Hematopoietic multipotent progenitor cell treated with erythropoietin and hydrocortisone succinate and interleukin-3 and kit ligand, for 6 days (in vitro differentiated cells): Measurements from ENCODE around the gene NR5A2.

Experiments
- DNase-seq: peaks from one replicate; pipeline ENCODE4 v3.0.0-alpha.2; 2015

The NR5A2 gene

DNA sequence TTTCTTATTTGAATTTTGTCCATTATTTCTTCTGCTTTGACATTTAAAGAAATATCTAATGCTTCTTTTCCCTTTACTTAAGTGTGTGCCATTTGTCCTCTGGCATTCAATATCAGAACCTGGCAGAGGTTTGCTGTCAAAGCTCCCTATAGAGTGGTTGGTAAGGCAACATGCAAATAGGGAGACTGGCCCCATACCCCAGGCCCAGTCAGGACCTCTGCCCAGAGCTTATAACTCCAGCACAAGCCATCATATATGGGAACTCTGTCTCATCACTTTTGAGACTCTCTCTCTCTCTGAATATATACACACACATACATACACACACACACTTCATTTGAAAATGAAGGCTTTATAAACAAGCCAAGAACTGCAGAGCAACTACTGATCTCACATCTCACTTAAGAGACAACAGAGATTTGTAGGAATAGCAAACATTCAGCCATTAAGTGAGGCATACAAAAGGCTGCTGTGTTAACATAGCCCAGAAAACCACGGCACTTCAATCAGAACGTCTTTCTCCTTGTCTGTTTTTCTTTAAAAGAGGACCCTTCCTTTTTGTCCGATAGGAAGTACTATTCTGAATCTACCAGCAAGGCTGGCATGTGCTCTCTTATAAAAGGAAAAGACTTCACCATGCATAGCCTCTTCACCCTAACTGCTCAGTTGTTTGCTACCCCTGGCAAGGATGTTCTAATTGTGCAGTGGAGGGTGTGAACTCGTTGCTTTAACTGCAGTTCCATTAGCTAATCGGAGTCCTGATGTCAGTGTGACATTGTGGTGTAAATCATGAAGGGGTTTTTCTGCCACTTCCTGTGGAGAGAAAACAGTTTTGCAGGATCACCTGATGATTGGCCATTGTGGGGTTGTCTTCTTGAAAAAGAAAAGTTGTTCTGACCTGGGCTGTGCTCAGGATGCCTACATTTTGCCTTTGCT lies 101.7 kb downstream of the NR5A2 start:
- DNase-seq = no peak

DNA sequence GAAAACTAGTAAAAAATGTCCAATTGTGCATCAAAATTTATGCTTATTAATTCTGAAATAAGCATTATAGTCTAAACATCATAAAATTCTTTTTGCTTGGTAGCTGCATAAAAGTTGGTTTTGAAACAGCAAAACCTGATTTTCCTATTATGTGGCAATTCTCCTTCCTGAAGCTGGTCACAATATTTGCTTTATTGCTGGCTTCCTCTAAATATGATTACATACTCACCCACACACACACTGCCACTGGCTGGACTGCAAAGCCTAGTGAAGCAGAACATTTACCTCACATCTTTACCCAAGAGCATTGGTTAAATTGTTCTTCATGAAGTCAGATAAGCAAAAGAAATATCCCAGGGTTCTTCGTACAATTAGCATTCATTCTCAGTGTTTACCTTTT lies 103.0 kb downstream of the NR5A2 start:
- DNase-seq = peak; percentile 20

DNA sequence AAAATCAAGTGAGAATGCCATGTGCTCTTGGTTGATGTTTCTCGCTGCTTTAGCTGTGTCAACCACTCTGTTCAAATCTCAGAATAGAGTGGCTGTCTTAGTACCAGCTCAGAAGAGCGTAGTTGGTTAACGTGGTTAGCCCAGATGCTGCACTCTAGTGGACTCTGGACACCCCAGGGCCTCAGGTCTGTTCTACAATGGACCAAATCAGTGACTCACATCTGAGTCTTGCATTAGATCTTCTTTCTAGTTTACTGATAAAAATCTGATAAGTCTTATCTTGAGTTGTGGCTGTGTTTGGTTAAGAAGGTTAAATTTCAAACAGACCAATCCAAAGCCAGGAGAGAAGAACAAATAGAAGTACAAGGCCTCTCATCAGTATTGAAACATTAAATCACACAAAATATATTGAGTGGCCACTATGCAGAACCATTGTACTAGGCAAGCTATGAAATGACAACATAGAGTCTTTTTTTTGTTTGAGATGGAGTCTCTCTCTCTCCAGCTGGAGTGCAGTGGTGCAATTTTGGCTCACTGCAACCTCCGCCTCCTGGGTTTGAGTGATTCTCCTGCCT lies 104.1 kb downstream of the NR5A2 start:
- DNase-seq = peak; percentile 64

DNA sequence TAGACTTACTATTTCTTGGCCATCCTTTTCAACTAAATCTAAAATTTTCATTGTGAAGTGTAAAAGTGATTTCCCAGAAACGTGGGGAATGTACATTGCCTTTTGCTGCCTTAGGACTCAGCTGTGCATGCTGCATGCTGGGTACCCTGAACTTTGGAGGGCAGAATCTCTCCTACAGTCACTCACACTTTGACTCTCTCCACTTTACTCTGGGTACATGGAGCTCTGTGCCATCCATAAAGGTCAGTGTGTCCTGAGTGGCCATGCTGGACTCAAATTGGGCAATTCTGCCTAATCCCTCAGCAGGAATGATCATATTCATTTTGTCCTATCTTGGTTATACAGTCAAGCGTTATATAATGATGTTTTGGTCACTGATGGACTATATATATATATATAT lies 105.6 kb downstream of the NR5A2 start:
- no peak for DNase-seq

DNA sequence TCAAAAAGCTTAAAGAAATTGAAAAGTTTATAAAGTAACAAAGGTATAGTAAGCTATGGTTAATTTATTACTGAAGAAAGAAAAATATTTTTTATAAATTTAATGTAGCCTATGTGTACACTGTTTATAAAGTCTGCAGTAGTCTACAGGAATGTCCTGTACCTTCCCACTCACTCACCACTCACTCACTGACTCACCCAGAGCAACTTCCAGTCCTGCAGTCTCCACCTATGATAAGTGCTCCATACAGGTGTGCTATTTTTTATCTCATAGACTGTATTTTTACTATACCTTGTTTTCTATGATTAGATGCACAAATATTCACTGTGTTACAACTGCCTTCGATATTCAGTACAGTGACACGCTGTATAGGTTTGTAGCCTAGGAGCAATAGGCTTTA lies 106.6 kb downstream of the NR5A2 start:
- DNase-seq = no peak

DNA sequence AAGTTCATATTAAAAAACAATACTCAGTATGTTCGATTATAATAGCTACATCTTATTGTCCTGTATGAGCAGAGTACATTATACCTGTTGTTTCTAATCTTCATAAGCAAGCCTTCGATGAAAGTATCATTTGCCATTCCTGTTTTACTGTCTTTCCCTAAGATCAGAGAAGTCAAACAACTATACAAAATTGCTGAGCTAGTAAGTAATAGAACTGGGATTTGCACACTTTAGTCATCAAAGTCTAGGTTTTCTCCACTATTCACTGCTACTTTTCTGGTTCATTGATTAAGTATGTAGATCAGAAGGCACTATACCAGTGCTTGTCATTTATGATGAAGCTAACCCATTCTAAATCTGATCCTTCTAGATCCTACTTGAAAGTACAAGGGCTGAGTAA lies 108.9 kb downstream of the NR5A2 start:
- DNase-seq = no peak

DNA sequence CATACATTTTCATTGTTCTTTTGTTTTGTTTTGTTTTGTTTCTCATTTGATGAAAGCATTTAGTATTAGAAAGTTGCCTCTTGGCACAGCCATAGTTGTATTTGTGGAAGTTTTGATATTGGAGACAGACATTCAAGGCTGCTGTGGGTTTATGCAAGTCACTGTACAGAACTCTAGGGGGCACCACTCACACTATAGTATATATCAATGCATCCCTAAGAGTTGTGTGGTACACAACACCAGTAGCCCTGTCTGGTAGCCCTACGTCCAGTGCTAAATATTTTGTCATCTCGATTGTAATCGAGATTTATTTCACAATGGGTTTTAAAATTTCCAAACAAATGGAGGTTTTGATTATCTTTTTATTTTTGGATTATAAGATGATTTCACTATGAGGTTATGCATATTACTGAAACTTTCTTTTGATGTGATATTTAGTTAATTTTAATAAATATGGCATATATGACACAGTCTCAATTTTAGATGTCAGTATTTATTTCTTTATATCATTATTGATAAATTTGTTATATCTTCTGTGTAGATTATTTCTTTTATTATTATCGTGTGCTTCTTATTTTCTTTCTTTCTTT lies 112.2 kb downstream of the NR5A2 start:
- DNase-seq = peak; percentile 89

DNA sequence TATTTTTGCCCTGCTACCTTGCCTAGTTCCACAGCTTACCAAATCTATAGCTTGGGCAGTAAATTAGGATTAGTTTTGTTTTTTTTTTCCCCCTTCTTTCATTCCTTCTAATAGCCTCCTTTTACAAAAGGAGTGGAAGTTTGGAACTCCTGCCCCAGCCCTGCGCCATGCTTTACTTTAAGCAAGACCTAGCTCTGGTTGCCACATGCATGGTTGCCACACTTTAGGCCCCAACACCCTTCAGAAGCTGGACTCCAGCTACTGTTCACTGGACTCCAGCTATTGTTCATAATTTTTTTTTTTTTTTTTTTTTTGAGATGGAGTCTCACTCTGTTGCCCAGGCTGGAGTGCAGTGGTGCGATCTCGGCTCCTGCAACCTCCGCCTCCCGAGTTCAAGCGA lies 115.8 kb downstream of the NR5A2 start:
- DNase-seq = no peak

DNA sequence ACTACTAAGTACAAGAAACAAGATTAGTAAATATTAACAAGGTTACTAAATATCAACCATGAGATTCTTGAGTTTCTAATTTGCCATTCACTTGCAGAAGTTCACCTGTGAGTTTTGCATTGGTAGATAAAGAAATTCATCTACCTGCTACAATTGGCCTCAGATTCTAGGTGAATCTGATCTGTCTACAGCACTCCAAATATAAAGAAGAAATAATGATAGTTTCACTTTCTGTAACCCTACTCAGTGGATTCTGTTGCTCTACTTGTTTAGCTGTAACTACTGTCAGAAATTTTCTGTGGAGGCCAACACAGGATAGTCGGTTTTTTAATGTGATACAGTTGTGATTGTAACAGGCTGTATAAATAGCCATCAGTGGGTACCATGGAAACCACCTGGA lies 118.6 kb downstream of the NR5A2 start:
- no peak for DNase-seq

DNA sequence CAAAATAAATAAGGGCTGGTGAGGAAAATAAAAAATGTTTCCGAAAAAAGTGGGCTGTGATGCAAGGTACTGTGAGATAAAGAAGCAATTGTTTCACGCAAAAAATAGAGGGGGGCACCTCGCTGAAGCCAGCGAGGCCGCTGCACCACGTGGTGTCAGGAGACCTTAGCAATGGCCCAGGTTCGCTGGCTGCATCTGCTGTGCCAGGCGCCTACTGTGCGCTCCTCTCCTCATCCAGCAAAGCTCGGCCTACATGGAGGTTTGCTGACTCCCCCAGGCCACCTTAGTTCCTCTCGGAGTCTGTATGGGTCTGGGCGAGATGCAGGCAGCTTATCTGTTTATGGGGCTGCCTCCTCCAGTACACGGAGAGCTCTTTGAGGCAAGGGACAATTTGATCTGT lies 119.6 kb downstream of the NR5A2 start:
- no peak for DNase-seq

DNA sequence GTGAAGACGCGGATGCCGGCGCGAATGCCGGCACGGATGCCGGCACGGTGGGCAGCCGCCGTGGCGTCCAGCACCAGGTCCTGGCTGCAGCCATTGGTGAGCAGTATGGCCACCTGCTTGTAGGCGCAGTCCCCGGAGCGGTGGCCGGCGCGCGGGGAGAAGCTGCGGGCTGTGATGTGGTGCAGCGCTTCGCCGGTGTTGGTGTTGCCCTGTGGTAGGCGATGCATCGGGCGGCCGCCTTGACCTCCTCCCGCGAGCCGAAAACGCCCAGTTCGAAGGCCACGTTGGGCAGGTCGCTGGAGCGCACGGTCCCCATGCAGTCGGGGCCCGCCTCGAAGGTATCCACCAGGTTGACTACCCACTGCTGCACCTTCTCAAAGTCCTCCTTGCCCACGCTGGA lies 120.2 kb downstream of the NR5A2 start:
- DNase-seq = no peak

DNA sequence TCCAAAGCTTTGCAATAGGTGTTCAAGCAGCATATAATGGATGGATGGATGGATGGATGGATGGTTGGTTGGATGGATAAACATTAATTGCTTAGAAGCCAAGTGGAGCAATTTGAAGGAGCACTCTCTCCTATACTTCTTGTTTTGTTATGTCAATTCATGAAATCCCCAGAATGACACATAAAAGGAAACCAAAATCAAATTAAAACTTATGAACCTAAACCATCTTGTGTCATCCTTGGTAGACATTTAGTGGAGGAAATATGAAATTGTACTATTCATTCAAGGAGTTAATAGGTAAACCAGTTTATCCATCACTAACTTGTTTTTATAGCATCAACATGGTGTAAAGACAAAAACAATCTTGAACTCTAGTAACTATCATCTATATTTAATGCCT lies 122.5 kb downstream of the NR5A2 start:
- DNase-seq = no peak

DNA sequence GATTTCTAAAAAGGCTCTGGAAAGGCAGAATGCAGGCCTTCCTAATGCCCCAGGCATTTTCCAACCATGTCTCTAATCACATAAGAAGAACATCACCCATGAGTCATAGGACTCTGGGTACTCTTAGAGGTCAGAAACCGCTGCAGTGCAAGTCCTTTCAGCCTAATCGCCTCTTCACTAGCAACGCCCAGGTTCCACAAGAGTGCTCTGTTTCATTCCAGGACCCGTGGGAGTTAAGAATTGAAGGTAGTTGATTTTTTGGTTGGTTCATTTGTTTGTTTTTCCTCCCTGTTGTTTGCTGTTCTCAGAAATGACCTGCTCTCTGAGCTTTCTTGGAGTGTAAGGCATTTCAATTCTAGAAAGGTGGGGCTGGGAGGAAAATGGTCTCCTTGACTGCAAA lies 123.2 kb downstream of the NR5A2 start:
- peak; percentile 48 for DNase-seq

DNA sequence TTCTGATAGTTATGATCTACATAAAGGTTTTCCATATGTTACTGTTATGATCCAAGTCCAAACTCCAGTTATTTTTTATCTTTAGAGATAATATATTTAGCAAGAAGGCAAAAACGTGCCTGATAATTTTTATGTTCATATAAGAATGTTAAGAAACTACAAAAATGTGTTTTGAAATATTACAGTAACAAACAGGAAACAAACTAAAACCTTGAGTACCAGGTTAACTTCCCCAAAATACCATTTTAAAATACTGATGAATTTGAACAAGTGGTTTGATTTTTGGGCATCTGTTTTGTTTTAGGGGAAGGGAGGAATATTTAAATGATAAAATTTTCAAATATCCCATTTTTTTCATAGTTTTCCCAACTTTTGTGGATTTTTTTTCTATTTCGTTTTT lies 124.8 kb downstream of the NR5A2 start:
- no peak for DNase-seq

DNA sequence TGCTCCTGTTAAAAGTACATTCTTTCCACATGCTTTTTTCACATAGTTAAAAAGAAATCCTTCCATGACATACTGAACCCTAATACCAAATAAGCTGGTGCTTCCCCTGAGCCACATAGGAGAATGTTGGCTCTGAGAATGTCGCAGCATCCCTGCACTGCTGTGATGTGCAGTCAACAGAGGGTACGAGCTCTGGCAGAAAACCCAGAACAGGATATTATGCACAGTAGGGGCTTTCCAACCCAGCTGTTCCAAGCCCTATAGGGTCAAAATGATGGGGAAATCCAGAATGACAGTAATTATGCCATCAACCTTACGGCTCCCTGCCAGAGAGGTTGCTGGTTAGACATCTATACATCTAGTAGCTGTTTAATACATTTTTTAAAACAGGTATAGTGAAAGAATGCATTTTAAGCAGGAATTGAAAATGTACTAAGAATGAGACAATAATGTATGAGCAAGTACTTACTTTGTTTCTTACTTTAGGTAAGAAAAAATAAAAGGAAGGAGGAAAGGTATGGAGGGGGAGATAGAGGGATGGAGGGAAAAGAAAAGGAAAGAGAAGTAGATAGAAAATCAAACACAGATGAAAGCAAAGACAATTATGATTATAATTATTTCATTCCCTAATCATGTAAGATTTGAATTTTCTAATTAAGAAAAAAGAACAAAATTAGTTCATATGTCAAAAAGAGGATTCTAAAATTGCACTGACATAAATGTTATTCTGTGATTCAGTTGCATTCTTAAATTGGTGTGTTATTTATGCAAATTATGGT lies 126.0 kb downstream of the NR5A2 start:
- DNase-seq = no peak

DNA sequence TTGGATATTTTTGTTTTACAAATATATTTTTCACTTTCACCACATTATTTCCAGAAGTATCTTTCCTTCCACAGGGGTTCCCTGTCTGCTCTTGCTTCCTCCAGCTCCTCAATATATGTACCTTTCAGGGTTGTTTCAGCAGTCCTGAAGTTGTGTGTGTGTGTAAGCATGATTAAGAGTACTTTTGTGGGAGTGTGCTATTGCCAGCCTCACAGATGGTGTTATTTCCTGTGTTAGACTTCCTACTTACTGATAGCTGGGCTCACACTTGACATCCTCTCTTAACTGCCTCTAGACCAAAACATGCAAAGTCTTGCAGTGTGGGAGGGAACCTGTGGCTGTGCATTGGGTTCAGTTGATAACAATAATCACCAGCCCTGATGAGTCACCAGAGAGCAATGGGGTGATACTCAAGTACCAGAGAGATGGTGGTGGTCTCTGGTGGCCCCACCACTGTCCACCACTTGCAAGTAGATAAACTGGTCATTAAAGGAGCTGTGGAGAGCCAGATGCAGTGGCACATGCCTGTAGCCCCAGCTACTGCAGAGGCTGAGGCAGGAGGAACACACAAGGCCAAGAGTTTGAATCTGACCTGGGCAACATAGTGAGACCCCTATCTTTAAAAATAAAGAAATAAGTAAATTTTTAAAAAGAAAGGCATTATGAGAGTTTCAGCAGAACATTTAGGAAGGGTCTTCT lies 126.7 kb downstream of the NR5A2 start:
- DNase-seq = peak; percentile 97

DNA sequence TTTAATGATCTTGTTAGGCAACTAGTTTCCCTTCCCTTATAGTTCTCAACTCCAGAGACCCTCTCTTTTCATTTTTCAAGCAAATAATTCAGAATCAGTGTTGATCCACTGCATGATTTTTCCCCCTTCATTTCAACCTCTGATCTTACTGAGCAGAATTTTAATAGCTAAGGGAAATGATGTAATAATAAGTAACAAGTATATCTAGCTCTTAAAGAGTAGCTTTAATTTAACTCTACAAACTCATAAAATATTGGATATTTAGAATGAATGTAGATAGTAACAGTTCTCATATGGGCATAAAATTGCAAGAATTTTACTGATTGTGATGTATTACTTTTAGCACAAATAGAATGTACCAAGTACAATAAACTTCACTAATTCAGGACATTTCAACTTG lies 130.2 kb downstream of the NR5A2 start:
- no peak for DNase-seq

DNA sequence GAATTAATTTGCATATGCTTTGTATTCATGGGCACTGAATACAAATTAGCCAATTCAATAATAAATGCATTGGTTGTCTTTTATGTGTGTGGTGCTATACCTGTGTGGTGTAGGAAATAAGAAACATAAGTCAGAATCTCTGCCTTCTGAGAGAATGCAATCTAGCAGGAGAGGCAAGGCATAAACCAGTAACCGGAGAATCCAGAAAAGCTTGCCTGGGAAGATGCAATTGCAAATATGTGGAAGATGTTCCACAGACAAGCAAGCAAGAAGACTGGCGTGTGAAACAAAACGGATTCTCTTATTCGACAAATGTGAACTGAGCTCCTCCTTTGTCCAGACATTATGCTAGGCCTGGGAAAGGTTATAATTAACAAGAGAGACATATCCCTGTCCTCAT lies 134.3 kb downstream of the NR5A2 start:
- DNase-seq = no peak

DNA sequence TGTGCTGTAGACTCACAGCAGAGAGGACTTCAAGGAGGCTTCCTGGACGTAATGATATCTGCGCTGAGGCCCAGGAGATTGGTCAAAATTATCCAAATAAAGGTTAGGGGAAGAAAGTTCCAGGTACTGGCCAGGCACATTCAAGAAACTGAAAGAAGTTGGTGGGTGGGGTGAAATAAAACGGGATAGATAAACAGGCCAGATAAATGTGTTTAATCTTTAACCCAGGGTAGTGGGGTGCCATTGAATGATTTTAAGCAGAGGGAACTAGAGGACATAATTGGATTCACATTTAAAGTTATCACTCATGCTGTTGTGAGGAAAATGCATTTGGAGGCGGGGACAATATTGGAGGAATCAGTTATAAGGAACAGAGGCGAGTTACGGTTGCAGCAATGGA lies 134.7 kb downstream of the NR5A2 start:
- no peak for DNase-seq

DNA sequence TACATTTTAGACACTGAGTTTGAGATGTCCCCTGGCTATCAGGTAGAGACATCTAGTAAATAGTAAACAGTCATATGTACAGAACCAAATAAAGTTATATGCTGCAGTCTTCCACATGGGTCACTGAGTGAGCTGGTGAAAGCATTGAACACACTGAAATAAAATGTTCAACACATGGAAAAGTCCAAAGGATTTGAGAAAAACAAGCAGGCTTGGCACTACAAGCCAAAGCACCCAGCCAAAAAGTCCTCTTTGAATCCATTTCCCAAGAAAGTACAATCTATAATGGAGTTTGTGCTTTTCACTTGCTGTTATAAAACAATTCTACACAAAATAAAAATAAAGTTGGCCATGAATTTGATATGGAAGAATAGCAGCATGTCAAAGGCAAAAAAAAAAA lies 135.4 kb downstream of the NR5A2 start:
- DNase-seq = no peak

DNA sequence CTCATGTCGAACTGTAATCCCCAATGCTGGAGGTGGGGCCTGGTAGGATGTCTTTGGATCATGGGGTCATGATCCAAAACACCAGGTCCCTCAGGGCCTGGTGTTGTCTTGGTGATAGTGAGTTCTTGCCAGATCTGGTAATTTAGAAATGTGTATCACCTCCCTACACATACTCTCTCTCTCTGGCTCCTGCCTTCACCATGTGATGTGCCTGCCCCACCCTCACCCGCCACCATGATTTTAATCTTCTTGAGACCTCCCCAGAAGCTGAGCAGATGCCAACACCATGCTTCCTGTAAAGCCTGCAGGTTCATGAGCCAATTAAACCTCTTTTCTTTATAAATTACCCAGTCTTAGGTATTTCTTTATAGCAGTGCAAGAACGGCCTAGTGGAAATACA lies 136.4 kb downstream of the NR5A2 start:
- DNase-seq = peak; percentile 38

DNA sequence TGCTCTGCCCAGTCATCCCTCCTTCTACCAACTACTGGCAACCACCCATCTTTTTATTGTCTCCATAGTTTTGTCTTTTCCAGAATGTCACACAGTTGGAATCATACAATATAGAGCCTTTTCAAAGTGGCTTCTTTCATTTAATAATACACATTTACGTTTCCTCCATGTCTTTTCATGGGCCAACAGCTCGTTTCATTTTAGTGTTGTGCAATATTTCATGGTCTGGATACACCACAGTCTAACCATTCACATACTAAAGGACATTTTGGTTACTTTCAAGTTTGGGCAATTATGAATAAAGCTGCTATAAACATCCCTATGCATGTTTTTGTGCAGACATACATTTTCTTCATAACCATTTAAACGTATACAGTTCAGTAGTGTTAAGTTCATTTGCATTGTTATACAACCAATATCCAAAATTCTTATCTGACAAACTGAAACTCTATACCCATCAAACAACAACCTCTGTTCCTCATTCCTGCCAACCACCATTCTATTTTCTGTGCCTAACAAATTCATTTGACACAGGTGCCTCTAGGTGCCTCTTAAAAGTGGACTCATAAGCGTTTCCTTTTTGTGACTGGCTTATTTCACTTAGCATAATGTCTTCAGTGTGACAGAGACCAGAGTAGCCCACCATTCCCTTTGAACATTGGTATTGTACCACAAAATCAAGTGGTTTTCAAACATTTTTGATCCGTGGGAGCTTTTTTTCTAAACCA lies 138.1 kb downstream of the NR5A2 start:
- DNase-seq = no peak
